ENCODE data around the gene TANC1. TPM values are rescaled to one million over a fixed set of nuclear protein-coding genes. Genes with fewer than 3 reads are reported as not detected.

The TANC1 gene
- polyA plus RNA-seq, 2 of the 4 experiments (the other 2 are of a cell fraction): 9.2 to 21.2 TPM

DNA sequence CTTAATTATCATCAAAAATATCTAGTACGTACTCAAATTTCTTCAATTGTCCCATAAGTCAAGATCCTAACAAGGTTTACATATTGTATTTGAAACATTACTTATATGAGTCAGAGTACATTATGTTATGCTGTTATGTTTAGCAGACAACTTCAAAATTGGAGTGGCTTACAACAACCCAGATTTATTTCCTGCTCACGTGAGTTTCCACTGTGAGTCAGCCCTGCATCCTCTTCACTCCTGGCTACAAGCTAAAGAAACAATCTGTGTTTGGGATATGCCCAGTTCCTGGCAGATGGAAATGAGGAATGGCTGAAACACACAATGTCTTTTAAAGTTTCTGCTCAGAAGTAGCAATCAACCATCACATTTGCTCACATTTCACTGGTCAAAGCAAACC, 31.5 kb upstream of the TANC1 start (continued):
- TF ChIP-seq MYC (IDR thresholded peaks at IDR 0.05; ENCODE audit: borderline replicate concordance, low read length): no peak
- TF ChIP-seq NR3C1 (IDR thresholded peaks at IDR 0.05): no peak
- TF ChIP-seq NFE2L2 (conservative IDR thresholded peaks at IDR 0.05; ENCODE audit: low read length): no peak

DNA sequence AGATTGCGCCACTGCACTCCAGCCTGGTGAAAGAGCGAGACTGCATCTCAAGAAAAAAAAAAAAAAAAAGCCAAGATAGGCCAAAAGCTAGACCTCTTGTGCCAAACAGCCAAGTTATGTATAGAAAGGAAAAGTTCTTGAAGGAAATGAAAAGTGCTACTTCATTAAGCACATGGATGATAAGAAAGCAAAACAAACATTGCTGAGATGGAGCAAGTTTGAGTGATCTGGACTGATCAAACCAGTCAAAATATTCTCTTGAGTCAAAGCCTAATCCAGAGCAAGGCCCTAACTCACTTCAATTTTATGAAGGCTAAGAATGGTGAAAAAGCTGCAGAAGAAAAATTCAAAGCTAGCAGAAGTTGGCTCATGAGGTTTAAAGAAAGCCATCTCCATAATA, 28.1 kb upstream of the TANC1 start:
- Histone ChIP-seq H3K4me1 (no peaks in the 10 kb centered on the region), H3K9me3 (no peaks in the 10 kb centered on the region), H3K27ac (no peak overlapping the region), H3K4me3 (no peak overlapping the region), H3K4me2 (no peak overlapping the region)
- no peak for ATAC-seq
- no peak for TF ChIP-seq SMC3 (IDR thresholded peaks at IDR 0.05)
- no peak for TF ChIP-seq TFCP2L1 (CRISPR knock-in tag; IDR thresholded peaks at IDR 0.05)
- no peak for TF ChIP-seq HEYL (CRISPR knock-in tag; IDR thresholded peaks at IDR 0.05)
- TF ChIP-seq POLR2AphosphoS2 (conservative IDR thresholded peaks at IDR 0.05; ENCODE audit: low read length): no peak
- no peak for FAIRE-seq
- WGBS (ENCODE audit: missing lambda C conversion rate): 90% methylated on average over 2 of the region's 2 CpGs
- no peak for DNase-seq (ENCODE audit: low read depth in 1 of 2, low spot score in 1 of 2)
- ChIA-PET POLR2A (no interaction called here), CTCF (interaction anchor here (0.9 kb wide), 1 partner anchor 11 kb away, joined by 3 read pairs; no protein-coding TSS in a partner anchor)

- no peak for DNase-seq (ENCODE audit: low read depth in 1 of 2, low spot score in 1 of 2)
- TF ChIP-seq CTCF (IDR thresholded peaks at IDR 0.05): no peak
- TF ChIP-seq, protein P1, sequence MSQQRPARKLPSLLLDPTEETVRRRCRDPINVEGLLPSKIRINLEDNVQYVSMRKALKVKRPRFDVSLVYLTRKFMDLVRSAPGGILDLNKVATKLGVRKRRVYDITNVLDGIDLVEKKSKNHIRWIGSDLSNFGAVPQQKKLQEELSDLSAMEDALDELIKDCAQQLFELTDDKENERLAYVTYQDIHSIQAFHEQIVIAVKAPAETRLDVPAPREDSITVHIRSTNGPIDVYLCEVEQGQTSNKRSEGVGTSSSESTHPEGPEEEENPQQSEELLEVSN (IDR thresholded peaks at IDR 0.05; ENCODE audit: borderline replicate concordance, low read depth): no peak
- no peak for TF ChIP-seq EHF (CRISPR knock-in tag; IDR thresholded peaks at IDR 0.05)
- TF ChIP-seq GATA3 (IDR thresholded peaks at IDR 0.05; ENCODE audit: borderline replicate concordance): no peak
- no peak for TF ChIP-seq HMGXB4 (CRISPR knock-in tag; IDR thresholded peaks at IDR 0.05; ENCODE audit: borderline replicate concordance)
- no peak for TF ChIP-seq ESRRA (IDR thresholded peaks at IDR 0.05; ENCODE audit: borderline replicate concordance, low read length)
- TF ChIP-seq CHD2 (IDR thresholded peaks at IDR 0.05; ENCODE audit: low read length, partially characterized antibody): no peak
- no peak for TF ChIP-seq HOXB5 (CRISPR knock-in tag; IDR thresholded peaks at IDR 0.05)
- TF ChIP-seq JUN (IDR thresholded peaks at IDR 0.05): no peak
- no peak for TF ChIP-seq ATOH8 (CRISPR knock-in tag; IDR thresholded peaks at IDR 0.05; ENCODE audit: low read depth)
- CTCF ChIA-PET: no interaction called here
- POLR2A ChIA-PET: no interaction called here
- Histone ChIP-seq H3K4me2 (no peak overlapping the region), H3K9me3 (no peaks in the 10 kb centered on the region), H3K27ac (no peak overlapping the region), H3K4me1 (no peaks in the 10 kb centered on the region), H3K4me3 (no peak overlapping the region)
- no peak for ATAC-seq
- no peak for FAIRE-seq
- 67% methylated on average over 4 of the region's 4 CpGs for WGBS (ENCODE audit: missing lambda C conversion rate)
These were observed 24.5 kb upstream of the TANC1 start for GRCh38 chr2:158943973-158944372.

Data from A549 (cell line).